Loucy (cell line): ENCODE measurements around the gene EML2.
"Not testable (repeated sequence)": the region's sequence is repeated elsewhere in the genome, so short reads cannot be mapped to it uniquely, and the experiment has no call there.

Experiments
- EZH2phosphoT487 ChIP-seq: fragments of 200-600 bp; IDR thresholded peaks from 2 replicates; pipeline ENCODE4 v1.6.1; 2018; ENCODE audit warnings: antibody characterized with exemption, mild to moderate bottlenecking, moderate library complexity, borderline replicate concordance
- TF ChIP-seq, protein P1 (sequence below): fragments of 200-600 bp; sonication (generic); conservative IDR thresholded peaks from 2 replicates; pipeline ENCODE4 v1.5.1; 2014; ENCODE audit warnings: mild to moderate bottlenecking, antibody characterized with exemption, low read length

DNA sequence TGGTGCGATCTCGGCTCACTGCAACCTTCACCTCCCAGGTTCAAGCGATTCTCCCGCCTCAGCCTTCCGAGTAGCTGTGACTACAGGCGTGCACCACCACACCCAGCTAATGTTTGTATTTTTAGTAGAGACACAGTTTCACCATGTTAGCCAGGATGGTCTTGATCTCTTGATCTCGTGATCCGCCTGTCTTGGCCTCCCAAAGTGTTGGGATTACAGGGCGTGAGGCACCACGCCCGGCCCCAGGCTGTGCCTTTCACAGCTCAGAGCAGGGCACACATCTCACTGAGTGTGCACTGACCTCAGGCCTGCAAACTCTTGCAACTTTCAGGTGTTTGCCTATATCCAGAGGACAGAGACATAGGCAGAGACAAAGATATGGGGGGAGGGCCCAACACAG lies 45.8 kb upstream of the EML2 start:
- TF ChIP-seq, protein P1, sequence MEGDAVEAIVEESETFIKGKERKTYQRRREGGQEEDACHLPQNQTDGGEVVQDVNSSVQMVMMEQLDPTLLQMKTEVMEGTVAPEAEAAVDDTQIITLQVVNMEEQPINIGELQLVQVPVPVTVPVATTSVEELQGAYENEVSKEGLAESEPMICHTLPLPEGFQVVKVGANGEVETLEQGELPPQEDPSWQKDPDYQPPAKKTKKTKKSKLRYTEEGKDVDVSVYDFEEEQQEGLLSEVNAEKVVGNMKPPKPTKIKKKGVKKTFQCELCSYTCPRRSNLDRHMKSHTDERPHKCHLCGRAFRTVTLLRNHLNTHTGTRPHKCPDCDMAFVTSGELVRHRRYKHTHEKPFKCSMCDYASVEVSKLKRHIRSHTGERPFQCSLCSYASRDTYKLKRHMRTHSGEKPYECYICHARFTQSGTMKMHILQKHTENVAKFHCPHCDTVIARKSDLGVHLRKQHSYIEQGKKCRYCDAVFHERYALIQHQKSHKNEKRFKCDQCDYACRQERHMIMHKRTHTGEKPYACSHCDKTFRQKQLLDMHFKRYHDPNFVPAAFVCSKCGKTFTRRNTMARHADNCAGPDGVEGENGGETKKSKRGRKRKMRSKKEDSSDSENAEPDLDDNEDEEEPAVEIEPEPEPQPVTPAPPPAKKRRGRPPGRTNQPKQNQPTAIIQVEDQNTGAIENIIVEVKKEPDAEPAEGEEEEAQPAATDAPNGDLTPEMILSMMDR, result not testable (repeated sequence)
- TF ChIP-seq EZH2phosphoT487, result not testable (repeated sequence)
